Measurements from ENCODE around the gene SPTBN1.

The SPTBN1 gene

DNA sequence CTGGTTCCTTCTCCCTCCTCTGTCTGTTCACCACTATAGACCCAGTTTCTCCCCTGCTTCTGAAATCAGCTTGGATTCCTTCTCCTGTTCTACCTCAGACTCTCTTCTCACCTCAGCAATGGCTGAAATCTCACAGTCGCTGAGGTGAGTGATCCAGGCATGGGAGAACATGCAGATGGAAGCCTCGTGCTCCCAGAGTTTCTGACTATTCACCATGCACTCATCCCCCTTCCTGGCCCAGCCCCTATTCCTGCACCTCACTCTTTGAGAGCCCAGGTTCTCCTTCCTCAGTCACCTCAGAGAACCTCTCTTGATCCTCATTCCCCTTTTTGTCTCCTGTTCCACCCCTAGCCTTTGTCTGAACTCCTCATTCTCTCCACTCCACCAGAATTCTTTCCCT is 78.5 kb downstream of the SPTBN1 start:
- TF ChIP-seq CTCF (IDR thresholded peaks at IDR 0.05; ENCODE audit: low read depth, low read length), result no peak
- H3K4me3 ChIP-seq (ENCODE audit: low read depth, low read length), result no peak overlapping the region

GRCh38 chr2:54535599-54536195 is 79.6 kb downstream of the SPTBN1 start:
- H3K4me3 ChIP-seq (ENCODE audit: low read depth, low read length), result no peak overlapping the region
- TF ChIP-seq CTCF (IDR thresholded peaks at IDR 0.05; ENCODE audit: low read depth, low read length), result no peak

DNA sequence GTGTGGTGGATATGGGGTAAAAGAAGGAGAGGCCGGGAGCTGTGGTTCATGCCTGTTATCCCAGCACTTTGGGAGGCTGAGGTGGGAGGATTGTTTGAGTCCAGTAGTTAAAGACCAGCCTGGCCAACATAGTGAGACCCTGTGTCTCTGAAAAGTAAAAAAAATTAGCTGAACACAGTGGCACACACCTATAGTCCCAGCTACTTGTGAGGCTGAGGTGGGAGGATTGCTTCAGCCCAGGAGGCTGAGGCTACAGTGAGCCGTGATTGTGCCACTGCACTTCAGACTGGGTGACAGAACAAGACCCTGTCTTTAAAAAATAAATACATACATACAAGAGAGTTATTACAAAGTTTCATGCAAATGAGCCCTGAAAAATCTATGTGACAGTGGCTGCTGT is 80.6 kb downstream of the SPTBN1 start:
- H3K4me3 ChIP-seq (ENCODE audit: low read depth, low read length), result no peak overlapping the region
- no peak for TF ChIP-seq CTCF (IDR thresholded peaks at IDR 0.05; ENCODE audit: low read depth, low read length)

DNA sequence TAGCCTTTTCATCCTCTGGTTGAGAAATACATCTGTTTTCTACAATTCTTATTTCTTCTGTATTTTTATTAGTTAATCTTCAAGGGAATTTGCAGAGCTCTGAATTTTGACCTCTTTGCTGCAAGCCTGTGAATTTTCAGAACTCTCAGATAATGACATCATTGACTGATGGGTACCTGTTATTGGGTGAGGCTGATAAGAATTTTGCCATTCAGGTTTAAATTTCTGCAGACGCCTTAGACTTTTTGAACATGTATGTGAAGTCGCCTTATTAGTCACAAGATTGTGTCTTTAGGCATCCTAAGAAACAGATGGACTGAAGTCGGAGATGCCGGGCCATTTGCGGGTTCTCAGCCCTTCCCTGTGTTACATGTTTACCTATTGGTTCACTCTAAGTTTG is 82.4 kb downstream of the SPTBN1 start:
- no peak for TF ChIP-seq CTCF (IDR thresholded peaks at IDR 0.05; ENCODE audit: low read depth, low read length)
- H3K4me3 ChIP-seq (ENCODE audit: low read depth, low read length), result no peak overlapping the region

DNA sequence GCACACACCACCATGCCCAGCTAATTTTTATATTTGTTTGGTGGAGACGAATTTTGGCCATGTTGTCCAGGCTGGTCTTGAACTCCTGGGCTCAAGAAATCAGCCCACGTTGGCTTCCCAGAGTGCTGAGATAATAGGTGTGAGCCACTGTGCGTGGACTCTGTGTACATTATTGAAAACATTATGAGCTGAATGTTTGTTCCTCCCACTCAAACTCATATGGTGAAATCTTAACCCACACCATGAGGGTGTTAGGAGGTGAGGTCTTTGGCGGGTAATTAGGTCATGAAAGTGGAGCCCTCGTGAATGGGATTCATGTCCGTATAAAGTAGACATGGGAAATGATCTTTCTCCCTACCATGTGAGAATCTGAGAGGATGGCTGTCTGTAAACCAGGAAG is 83.6 kb downstream of the SPTBN1 start:
- no peak overlapping the region for H3K4me3 ChIP-seq (ENCODE audit: low read depth, low read length)
- TF ChIP-seq CTCF (IDR thresholded peaks at IDR 0.05; ENCODE audit: low read depth, low read length), result no peak

DNA sequence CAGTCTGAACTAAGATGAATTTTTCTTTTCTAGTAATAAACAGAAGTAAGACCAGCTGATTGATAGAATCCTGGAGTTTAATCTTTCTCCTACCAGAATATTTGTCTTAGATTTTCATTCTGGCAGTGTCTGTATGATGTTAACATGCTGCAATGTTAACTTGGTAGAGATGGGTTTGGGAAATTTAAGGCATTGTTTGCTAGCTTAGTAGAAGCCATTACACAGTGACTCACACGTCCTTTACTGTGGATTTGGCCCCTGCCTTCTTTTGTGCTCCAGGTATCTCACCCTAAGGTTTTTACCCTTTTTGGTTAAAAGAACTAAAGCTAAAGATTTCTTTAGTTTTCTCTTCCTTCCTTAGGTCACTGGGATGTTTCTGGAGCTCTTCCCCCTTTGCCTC is 84.1 kb downstream of the SPTBN1 start:
- no peak for TF ChIP-seq CTCF (IDR thresholded peaks at IDR 0.05; ENCODE audit: low read depth, low read length)
- H3K4me3 ChIP-seq (ENCODE audit: low read depth, low read length), result no peak overlapping the region

GRCh38 chr2:54541995-54542394 is 85.9 kb downstream of the SPTBN1 start:
- no peak overlapping the region for H3K4me3 ChIP-seq (ENCODE audit: low read depth, low read length)
- TF ChIP-seq CTCF (IDR thresholded peaks at IDR 0.05; ENCODE audit: low read depth, low read length), result no peak

Data from WI38 (cell line).